Subcutaneous adipose tissue (tissue), 4 donors: ENCODE measurements around the gene GLA. TPM values are rescaled to one million over a fixed set of nuclear protein-coding genes. Genes with fewer than 3 reads are reported as not detected.

Experiments used
- total RNA-seq, 4 donors: library from RNA; depleted of rRNA; stranded (reverse); fragments of >200 nt; gene quantifications; one replicate each; pipeline ENCODE4 v1.1.0, GENCODE V29; 2016
- TF ChIP-seq, protein P1 (sequence below): fragments of 450-650 bp; IDR thresholded peaks from one replicate; pipeline ENCODE4 v1.5.1; 2016; ENCODE audit warnings: low read depth, mild to moderate bottlenecking, control low read depth, antibody characterized with exemption, moderate library complexity

GLA gene
- total RNA-seq, 4 donors from 2014 or later: 22.0 to 79.9 (median 32.4) TPM

- TF ChIP-seq, protein P1, sequence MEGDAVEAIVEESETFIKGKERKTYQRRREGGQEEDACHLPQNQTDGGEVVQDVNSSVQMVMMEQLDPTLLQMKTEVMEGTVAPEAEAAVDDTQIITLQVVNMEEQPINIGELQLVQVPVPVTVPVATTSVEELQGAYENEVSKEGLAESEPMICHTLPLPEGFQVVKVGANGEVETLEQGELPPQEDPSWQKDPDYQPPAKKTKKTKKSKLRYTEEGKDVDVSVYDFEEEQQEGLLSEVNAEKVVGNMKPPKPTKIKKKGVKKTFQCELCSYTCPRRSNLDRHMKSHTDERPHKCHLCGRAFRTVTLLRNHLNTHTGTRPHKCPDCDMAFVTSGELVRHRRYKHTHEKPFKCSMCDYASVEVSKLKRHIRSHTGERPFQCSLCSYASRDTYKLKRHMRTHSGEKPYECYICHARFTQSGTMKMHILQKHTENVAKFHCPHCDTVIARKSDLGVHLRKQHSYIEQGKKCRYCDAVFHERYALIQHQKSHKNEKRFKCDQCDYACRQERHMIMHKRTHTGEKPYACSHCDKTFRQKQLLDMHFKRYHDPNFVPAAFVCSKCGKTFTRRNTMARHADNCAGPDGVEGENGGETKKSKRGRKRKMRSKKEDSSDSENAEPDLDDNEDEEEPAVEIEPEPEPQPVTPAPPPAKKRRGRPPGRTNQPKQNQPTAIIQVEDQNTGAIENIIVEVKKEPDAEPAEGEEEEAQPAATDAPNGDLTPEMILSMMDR: no peak
Measured at GRCh38 chrX:101386542-101386885, 21.2 kb downstream of the GLA start.

DNA sequence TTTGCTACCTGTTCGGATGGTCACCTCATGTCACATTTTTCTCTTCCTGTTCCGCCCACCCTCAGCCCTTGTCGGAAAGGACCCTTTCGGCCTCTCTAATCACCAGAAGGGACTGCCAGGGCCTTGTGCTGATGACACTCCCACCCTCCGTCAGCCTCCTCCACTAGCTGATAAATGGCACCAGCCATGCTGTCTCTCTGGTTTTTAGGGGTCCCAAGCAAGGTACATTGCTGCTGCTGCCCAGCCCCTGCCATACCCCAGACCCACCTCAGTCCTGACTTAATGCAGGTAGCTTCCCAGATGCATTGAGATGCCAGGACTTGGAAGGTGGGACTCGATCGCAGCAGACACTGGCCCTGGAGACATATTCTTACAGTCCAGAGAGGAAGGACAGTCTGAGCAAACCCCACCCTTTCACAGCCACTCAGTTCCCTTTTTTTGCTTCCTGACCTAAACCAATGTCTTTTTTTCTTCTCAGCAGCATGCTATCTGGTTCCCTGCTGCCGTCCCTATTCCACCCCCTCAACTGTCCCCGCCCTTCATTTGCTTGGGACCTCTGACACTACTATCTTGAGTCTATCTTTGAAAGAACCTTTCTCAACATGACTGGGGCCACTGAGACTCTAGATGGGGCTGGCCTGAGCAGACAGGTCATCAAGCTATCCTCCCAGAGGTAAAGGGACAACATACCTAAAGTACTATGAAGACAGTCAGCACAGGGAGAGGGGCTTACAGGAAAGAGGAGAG lies 21.8 kb downstream of the GLA start, which contains the start of gene BTK:
Gene BTK (minus strand): TSS at position 397 of the 747 bp plus-strand sequence. CDS start 10,907 bp downstream, outside the sequence.
- TF ChIP-seq, protein P1: no peak

DNA sequence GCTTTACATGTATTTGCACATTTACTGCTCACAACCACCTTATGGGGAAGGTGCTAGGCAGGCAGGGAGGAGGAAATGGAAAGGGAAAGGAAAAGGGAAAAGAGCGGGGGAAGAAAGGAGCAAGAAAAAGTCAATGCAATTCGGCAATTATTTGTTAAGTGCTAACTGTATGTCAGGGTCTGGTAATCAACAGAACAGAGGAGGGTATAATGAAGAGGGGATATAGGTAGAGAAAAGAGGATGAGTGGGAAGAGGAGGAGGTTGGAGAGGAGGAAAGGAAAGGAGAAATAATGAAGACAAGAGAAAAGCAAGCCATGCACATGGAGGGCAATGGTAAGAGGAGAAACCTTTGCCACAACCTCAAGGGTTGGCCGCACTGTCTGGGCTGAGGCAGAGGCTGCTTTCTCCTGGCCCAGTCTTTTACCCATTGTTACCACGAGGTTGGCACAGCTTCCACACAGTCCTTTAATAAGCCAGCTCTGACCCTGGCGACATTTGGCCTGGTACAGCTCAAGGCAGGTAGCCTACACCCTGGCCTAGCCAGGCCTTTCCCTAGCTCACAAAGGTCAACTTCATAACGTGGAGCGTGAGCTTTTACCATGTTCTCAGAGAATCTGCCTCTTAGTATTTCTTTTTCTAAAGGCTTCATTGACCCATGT lies 22.6 kb downstream of the GLA start:
- TF ChIP-seq, protein P1: no peak

DNA sequence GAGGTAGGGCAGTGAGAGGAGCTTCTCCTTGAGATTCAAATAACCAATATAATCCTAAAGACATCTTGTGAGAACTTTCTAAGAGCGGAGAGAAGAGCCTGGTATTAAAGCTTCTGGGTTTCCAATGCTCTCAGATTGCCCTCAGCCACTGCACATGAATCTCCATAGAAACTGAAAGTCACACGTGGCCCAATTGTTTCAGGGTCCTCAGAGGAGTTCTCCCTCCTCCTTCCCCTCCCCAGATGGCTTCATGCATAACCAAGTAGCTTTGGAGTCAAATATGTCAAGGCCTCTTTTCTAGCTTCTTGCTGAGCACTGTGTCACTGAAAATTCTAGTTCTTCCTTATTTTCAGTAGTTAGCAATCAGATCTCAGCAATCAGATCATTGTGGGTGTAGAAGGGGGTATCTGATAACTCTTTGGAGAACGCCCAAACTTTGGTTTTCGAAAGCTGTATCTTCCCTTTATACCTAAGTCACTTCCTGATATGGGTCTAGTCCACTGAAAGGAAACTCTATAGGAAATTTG lies 24.0 kb downstream of the GLA start:
- TF ChIP-seq, protein P1: no peak

- TF ChIP-seq, protein P1: no peak
Measured at GRCh38 chrX:101377547-101377946, 30.2 kb downstream of the GLA start.

GRCh38 chrX:101370888-101371504 lies 36.7 kb downstream of the GLA start:
- TF ChIP-seq, protein P1: no peak

- TF ChIP-seq, protein P1: no peak
Measured at GRCh38 chrX:101369687-101370086, 38.0 kb downstream of the GLA start.
